Measurements from ENCODE around the gene CIPC.

CIPC gene

DNA sequence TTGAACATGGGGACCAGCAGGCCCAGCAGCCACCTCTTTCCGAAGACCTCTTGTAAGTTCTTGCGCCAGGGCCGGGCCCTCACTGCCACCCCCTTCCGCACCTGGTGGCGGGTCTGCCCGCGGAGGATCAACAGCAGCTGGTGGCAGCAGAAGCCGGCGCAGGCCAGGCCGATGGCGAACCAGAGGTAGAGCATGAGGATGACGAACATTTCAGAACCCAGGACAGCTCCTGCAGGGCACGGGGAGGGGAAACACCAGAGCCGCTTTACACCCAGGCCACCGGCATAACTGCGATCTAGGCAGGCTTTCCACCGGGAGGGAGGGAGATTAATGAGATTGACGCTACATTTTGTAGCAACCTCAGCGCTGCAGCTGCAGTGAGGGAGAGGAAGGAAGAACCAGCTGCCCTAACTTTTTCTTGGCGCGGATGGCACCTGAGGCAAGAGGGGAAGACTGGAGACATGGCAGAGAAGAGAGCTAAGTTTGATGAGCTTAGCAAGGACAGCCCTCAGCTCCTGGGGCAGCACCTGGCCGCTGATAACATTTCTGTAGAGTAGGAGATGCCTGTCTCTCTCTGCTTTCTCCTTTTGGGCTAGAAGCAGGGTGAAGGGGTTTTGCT, 35.8 kb downstream of the CIPC start:
- no peak for TF ChIP-seq EZH2 (IDR thresholded peaks at IDR 0.05; ENCODE audit: borderline replicate concordance, low read depth, low read length, severe bottlenecking)
- TF ChIP-seq, protein P1, sequence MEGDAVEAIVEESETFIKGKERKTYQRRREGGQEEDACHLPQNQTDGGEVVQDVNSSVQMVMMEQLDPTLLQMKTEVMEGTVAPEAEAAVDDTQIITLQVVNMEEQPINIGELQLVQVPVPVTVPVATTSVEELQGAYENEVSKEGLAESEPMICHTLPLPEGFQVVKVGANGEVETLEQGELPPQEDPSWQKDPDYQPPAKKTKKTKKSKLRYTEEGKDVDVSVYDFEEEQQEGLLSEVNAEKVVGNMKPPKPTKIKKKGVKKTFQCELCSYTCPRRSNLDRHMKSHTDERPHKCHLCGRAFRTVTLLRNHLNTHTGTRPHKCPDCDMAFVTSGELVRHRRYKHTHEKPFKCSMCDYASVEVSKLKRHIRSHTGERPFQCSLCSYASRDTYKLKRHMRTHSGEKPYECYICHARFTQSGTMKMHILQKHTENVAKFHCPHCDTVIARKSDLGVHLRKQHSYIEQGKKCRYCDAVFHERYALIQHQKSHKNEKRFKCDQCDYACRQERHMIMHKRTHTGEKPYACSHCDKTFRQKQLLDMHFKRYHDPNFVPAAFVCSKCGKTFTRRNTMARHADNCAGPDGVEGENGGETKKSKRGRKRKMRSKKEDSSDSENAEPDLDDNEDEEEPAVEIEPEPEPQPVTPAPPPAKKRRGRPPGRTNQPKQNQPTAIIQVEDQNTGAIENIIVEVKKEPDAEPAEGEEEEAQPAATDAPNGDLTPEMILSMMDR (IDR thresholded peaks at IDR 0.05; ENCODE audit: borderline replicate concordance, extremely low read depth, low read length, poor library complexity, severe bottlenecking), result no peak
- ATAC-seq (ENCODE audit: insufficient read depth, low read depth), result peak; percentile 100
- Histone ChIP-seq H4K20me1 (ENCODE audit: insufficient read depth, low read length) (peaks cover 17% of the 10 kb centered on the region), H3K9me3 (ENCODE audit: insufficient read depth, low read length, severe bottlenecking) (no peaks in the 10 kb centered on the region), H3K4me1 (ENCODE audit: insufficient read depth, low read length) (no peaks in the 10 kb centered on the region), H3K27me3 (ENCODE audit: insufficient read depth, low read length, poor library complexity) (no peaks in the 10 kb centered on the region), H3K4me2 (ENCODE audit: insufficient read depth, low read length) (no peak overlapping the region), H3K36me3 (ENCODE audit: insufficient read depth, low read length) (no peaks in the 10 kb centered on the region), H3K4me3 (ENCODE audit: low read depth in 1 of 2, low read length in 2 of 2) (no peak overlapping the region), H3K27ac (ENCODE audit: low read length) (no peak overlapping the region), H3K9ac (ENCODE audit: low read depth, low read length) (no peak overlapping the region), H2AFZ (ENCODE audit: low read depth, low read length) (no peak overlapping the region), H3K79me2 (ENCODE audit: insufficient read depth, low read length) (no peaks in the 10 kb centered on the region)
- peak; percentile 85 for DNase-seq

DNA sequence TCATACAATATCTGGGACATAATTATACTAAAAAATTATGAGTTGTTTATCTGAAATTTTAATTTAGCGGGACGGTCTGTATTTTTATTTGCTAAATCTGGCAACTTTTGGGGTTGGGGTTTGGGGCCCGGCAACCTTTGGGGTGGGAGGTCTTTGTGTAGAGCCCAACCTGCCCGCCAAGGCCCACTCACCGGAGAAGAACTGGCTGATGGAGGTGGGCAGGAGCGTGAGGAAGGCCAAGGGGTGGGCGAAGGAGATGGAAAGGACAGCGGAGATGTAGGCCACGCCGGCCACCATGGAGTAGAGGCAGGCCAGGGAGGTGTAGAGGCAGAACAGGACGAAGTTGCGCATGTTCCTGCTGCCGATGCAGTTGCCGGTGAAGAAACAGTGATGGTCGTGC, 41.0 kb downstream of the CIPC start:
- H3K4me3 ChIP-seq (ENCODE audit: low read depth in 1 of 2, low read length in 2 of 2), result no peak overlapping the region
- H3K9me3 ChIP-seq (ENCODE audit: insufficient read depth, low read length, severe bottlenecking), result no peaks in the 10 kb centered on the region
- no peak overlapping the region for H3K4me2 ChIP-seq (ENCODE audit: insufficient read depth, low read length)
- H3K27me3 ChIP-seq (ENCODE audit: insufficient read depth, low read length, poor library complexity), result no peaks in the 10 kb centered on the region
- TF ChIP-seq, protein P1 (IDR thresholded peaks at IDR 0.05; ENCODE audit: borderline replicate concordance, extremely low read depth, low read length, poor library complexity, severe bottlenecking), result no peak
- TF ChIP-seq EZH2 (IDR thresholded peaks at IDR 0.05; ENCODE audit: borderline replicate concordance, low read depth, low read length, severe bottlenecking), result no peak
- H3K79me2 ChIP-seq (ENCODE audit: insufficient read depth, low read length), result no peaks in the 10 kb centered on the region
- H3K4me1 ChIP-seq (ENCODE audit: insufficient read depth, low read length), result no peaks in the 10 kb centered on the region
- H2AFZ ChIP-seq (ENCODE audit: low read depth, low read length), result no peak overlapping the region
- H3K9ac ChIP-seq (ENCODE audit: low read depth, low read length), result no peak overlapping the region
- no peak overlapping the region for H3K27ac ChIP-seq (ENCODE audit: low read length)
- H4K20me1 ChIP-seq (ENCODE audit: insufficient read depth, low read length), result 0 out of 2 replicates have a peak, but pooled peaks cover 2% of the 10 kb centered on the region
- ATAC-seq (ENCODE audit: insufficient read depth, low read depth) (no peak), DNase-seq (no peak)
- no peaks in the 10 kb centered on the region for H3K36me3 ChIP-seq (ENCODE audit: insufficient read depth, low read length)

DNA sequence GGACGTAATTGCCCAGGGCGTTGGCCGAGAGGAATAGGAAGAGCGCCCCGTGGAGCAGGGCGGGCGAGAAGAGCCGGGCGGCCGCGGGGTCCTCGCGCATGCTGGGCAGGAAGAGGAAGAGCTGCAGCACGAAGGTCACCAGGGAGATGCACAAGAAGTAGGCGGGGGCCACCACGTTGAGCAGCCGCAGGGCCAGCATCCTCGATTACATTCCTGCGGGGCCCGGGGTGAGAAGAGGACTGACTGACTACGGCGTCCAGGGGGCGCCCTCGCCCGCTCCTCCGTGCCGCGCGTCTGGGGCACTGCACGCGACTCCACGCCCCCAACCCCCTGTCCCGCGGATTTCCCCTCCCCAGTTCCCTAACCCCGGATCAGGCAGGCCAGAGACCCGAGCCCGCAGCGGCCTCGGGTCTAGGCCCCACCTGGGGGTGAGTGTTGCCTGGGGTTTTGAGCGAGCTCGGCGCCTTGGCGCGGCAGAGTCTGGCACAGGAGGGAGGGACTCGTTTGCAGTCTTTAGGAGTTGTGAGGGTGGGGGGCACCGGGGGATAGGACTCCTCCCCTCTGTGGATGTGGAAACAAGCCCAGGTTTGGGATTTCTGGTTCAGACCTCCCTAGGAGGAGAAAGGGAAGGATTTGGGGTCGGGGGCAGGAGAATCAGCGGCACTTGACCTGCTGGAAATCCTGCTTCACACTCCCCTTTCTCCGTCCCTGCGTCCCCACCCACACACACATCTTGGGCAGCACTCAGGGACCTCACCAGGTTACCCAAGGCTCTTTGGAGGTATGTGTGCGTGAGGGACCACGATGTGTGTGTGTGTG, 41.7 kb downstream of the CIPC start:
- H3K9ac ChIP-seq (ENCODE audit: low read depth, low read length), result no peak overlapping the region
- ATAC-seq (ENCODE audit: insufficient read depth, low read depth) (no peak; the same call in 2 of the 3 replicates), DNase-seq (no peak)
- H3K4me1 ChIP-seq (ENCODE audit: insufficient read depth, low read length), result no peaks in the 10 kb centered on the region
- H3K36me3 ChIP-seq (ENCODE audit: insufficient read depth, low read length), result no peaks in the 10 kb centered on the region
- H4K20me1 ChIP-seq (ENCODE audit: insufficient read depth, low read length), result no peaks in the 10 kb centered on the region
- no peaks in the 10 kb centered on the region for H3K79me2 ChIP-seq (ENCODE audit: insufficient read depth, low read length)
- TF ChIP-seq, protein P1 (IDR thresholded peaks at IDR 0.05; ENCODE audit: borderline replicate concordance, extremely low read depth, low read length, poor library complexity, severe bottlenecking), result peak; percentile 8
- TF ChIP-seq EZH2 (IDR thresholded peaks at IDR 0.05; ENCODE audit: borderline replicate concordance, low read depth, low read length, severe bottlenecking), result no peak
- no peak overlapping the region for H3K4me2 ChIP-seq (ENCODE audit: insufficient read depth, low read length)
- no peak overlapping the region for H2AFZ ChIP-seq (ENCODE audit: low read depth, low read length)
- no peaks in the 10 kb centered on the region for H3K27me3 ChIP-seq (ENCODE audit: insufficient read depth, low read length, poor library complexity)
- H3K27ac ChIP-seq (ENCODE audit: low read length), result no peak overlapping the region
- H3K9me3 ChIP-seq (ENCODE audit: insufficient read depth, low read length, severe bottlenecking), result no peaks in the 10 kb centered on the region
- no peak overlapping the region for H3K4me3 ChIP-seq (ENCODE audit: low read depth in 1 of 2, low read length in 2 of 2)
